Activated naive CD4-positive, alpha-beta T cell treated with anti-CD3 and anti-CD28 coated beads for 36 hours (primary cell): ENCODE results near the gene HMSD. TPM values are rescaled to one million over a fixed set of nuclear protein-coding genes. Genes with fewer than 3 reads are reported as not detected.
"Not testable (repeated sequence)": the region's sequence is repeated elsewhere in the genome, so short reads cannot be mapped to it uniquely, and the experiment has no call there.

Experiments
- CTCF ChIA-PET: fragments of 350-600 bp; sonication (Branson Sonifier 250); formaldehyde crosslinking; loops from one replicate; lab custom pipeline; 2021; ENCODE audit warnings: antibody characterized with exemption; lab: Charles Lee
- DNase-seq: peaks from one replicate; pipeline ENCODE4 v3.0.0-alpha.2; 2020
- H3K27ac Mint-ChIP-seq: one replicate; pipeline ENCODE4 v1.8.0; 2021; ENCODE audit warnings: mild to moderate bottlenecking, mixed read lengths
- H3K27me3 Mint-ChIP-seq: one replicate; pipeline ENCODE4 v1.8.0; 2021; ENCODE audit warnings: low read depth, mixed read lengths
- H3K36me3 Mint-ChIP-seq: one replicate; pipeline ENCODE4 v1.8.0; 2021; ENCODE audit warnings: low read depth, mixed read lengths
- H3K4me1 Mint-ChIP-seq: one replicate; pipeline ENCODE4 v1.8.0; 2021; ENCODE audit warnings: low read depth, mixed read lengths
- H3K4me3 Mint-ChIP-seq: one replicate; pipeline ENCODE4 v1.8.0; 2021; ENCODE audit warnings: mild to moderate bottlenecking, moderate library complexity, mixed read lengths
- H3K9me3 Mint-ChIP-seq: one replicate; pipeline ENCODE4 v1.8.0; 2021; ENCODE audit warnings: mixed read lengths
- intact Hi-C: fragments of 100-400 bp; cut with micrococcal nuclease; formaldehyde crosslinking; loops from one replicate; pipeline ENCODE4 v1.15.1; 2023
- total RNA-seq, 2 experiments: library from RNA; stranded (reverse); gene quantifications; one replicate each; pipeline ENCODE4 v1.2.3, GENCODE V29; 2021

HMSD gene
- total RNA-seq, 2 experiments from 2014 or later: 25.0 to 31.7 TPM

DNA sequence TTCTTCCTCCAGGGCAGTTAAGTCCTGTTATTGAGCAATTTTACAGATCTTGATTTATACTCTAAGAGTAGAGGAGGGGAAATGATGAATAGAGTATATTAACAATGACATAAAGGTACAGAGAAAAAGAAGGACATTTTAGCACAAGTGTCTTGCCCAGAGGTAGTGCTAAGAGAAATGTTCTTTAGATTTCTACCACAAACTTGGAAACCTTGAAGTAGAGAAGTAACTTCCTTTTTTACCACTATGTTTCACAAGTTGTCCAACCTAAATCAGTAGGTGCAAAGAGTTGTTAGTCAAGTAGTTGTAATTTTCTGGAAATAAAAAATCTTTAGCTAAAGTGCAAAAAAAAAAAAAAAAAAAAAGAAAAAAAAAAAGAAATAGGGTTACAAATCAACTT is 19.7 kb upstream of the HMSD start:
- H3K27ac Mint-ChIP-seq, H3K4me3 Mint-ChIP-seq, H3K9me3 Mint-ChIP-seq, H3K4me1 Mint-ChIP-seq, DNase-seq, H3K36me3 Mint-ChIP-seq, intact Hi-C loops: not testable (repeated sequence)
- CTCF ChIA-PET: interaction anchor here (0.7 kb wide), 1 partner anchor 37 kb away, joined by 4 read pairs; no protein-coding TSS in a partner anchor
- peaks cover 20% of the 10 kb centered on the region for H3K27me3 Mint-ChIP-seq

DNA sequence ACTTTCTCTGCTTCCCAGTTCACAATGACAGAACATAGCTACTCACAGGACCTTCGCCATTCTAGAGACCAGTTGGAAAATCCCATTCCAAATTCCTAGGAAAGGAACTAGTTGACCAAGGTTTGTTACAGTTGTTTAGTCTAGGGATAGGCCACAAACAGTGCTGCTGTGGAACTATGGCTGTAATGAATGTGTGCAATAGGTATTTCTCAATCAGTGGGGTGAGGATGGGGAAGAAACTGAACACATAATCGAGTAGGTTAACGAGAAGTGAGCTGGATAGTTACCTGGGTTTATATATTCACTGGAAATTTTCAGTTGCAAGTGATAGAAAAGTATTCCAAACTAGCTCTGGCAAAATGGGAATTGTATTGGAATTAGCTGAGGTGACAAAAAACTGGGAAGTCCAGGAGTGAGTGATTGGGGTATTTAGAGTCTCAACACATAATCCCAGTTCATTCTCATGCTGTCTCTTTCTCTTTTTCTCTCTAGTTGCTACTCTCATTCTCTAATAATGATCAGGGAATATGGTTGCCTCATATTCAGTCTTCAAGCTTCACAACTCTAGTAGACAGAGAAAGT is 18.2 kb upstream of the HMSD start:
- CTCF ChIA-PET: interaction anchor here (0.6 to 1.1 kb wide), 2 partner anchors 64 to 109 kb away, joined by 3 to 4 read pairs; no protein-coding TSS in a partner anchor
- DNase-seq: no peak
- no peaks in the 10 kb centered on the region for H3K36me3 Mint-ChIP-seq
- H3K4me1 Mint-ChIP-seq: no peaks in the 10 kb centered on the region
- peaks cover 16% of the 10 kb centered on the region for H3K27me3 Mint-ChIP-seq
- no peak overlapping the region for H3K27ac Mint-ChIP-seq
- H3K4me3 Mint-ChIP-seq: no peak overlapping the region
- intact Hi-C loops: no loop called here
- no peaks in the 10 kb centered on the region for H3K9me3 Mint-ChIP-seq

- H3K27ac Mint-ChIP-seq: no peak overlapping the region
- no peaks in the 10 kb centered on the region for H3K36me3 Mint-ChIP-seq
Observed at GRCh38 chr18:63936156-63936931, 12.8 kb upstream of the HMSD start.

GRCh38 chr18:63936932-63937393 is 12.1 kb upstream of the HMSD start:
- no peaks in the 10 kb centered on the region for H3K36me3 Mint-ChIP-seq
- no peak for DNase-seq
- intact Hi-C loops: loop anchor here (1.0 to 2.0 kb wide), 7 partner anchors 12 to 419 kb away; partner anchors contain the start of gene HMSD
- H3K9me3 Mint-ChIP-seq: no peaks in the 10 kb centered on the region
- CTCF ChIA-PET: interaction anchor here (0.6 to 5.1 kb wide), 14 partner anchors 14 to 425 kb away, joined by 3 to 22 read pairs (median 7); partner anchors contain the start of gene SERPINB2
- no peak overlapping the region for H3K4me3 Mint-ChIP-seq
- peaks cover 2% of the 10 kb centered on the region for H3K4me1 Mint-ChIP-seq
- no peak overlapping the region for H3K27ac Mint-ChIP-seq
- H3K27me3 Mint-ChIP-seq: peaks cover 18% of the 10 kb centered on the region

More at GRCh38 chr18:63936156-63936931, 12.8 kb upstream of the HMSD start:
- Mint-ChIP-seq H3K27me3 (peaks cover 13% of the 10 kb centered on the region), H3K9me3 (no peaks in the 10 kb centered on the region), H3K4me3 (no peak overlapping the region), H3K4me1 (peaks cover 2% of the 10 kb centered on the region)
- intact Hi-C loops: loop anchor here (1.0 to 2.0 kb wide), 7 partner anchors 13 to 418 kb away; partner anchors contain the start of gene HMSD
- peak; percentile 77 for DNase-seq
- CTCF ChIA-PET: interaction anchor here (0.6 to 5.1 kb wide), 24 partner anchors 11 to 424 kb away, joined by 3 to 22 read pairs (median 4); partner anchors contain the start of gene SERPINB2

- Mint-ChIP-seq H3K27ac (no peak overlapping the region), H3K27me3 (peaks cover 40% of the 10 kb centered on the region), H3K36me3 (no peaks in the 10 kb centered on the region), H3K4me3 (no peak overlapping the region), H3K4me1 (peaks cover 2% of the 10 kb centered on the region), H3K9me3 (no peaks in the 10 kb centered on the region)
- CTCF ChIA-PET: no interaction called here
- no peak for DNase-seq
- intact Hi-C loops: no loop called here
Observed at GRCh38 chr18:63940008-63940407, 9.1 kb upstream of the HMSD start.

DNA sequence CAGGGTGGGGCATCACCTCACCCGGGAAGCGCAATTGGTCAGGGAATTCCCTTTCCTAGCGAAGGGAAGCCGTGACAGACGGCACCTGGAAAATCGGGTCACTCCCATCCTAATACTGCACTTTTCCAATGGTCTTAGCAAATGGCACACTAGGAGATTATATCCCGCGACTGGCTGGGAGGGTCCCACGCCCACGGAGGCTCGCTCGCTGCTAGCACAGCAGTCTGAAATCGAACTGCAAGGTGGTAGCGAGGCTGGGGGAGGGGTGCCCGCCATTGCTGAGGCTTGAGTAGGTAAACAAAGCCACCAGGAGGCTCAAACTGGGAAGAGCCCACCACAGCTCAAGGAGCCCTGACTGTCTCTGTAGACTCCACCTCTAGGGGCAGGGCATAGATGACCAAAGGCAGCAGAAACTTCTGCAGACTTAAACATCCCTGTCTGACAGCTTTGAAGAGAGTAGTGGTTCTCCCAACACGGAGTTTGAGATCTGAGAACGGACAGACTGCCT is 8.5 kb upstream of the HMSD start:
- intact Hi-C loops: not testable (repeated sequence)

DNA sequence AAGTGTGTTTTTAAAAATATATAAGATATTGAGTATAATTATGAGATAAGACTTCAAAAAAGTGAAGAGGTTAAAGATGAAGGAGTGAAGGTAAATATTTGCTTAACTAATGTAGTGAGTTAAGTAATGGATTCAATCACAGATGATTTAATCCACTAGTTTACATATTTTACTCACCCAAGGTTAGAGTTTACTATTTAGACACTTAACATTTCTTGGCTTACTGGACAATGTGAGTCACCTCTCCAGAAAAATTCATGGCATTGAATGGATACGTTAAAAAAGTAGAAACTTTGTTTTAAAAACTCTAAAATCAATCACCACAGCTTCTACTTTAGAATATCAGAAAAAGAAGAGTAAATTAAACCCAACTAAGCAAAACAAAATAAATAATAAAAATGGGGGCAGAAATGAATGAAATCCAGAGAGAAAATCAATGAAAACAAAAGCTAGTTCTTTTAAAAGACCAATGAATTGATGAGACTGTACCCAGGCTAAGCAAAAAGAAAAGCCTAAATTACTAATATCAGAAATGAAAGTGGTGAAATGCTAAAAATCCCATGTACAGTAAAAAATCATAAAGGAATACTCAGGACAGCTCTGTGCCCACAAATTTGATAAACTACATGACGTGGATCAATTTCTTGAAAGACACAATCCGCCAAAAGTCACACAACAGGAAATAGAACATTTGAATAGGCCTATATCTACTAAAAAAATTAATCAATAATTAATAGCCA is 1.9 kb upstream of the HMSD start:
- Mint-ChIP-seq H3K27me3 (peaks cover 45% of the 10 kb centered on the region), H3K27ac (no peak overlapping the region), H3K4me3 (no peak overlapping the region), H3K9me3 (peaks cover 4% of the 10 kb centered on the region), H3K36me3 (peaks cover 5% of the 10 kb centered on the region), H3K4me1 (peaks cover 37% of the 10 kb centered on the region)
- intact Hi-C loops: no loop called here
- CTCF ChIA-PET: interaction anchor here (0.6 kb wide), 1 partner anchor 11 kb away, joined by 3 read pairs; no protein-coding TSS in a partner anchor
- no peak for DNase-seq

More for the DNA sequence above, 8.5 kb upstream of the HMSD start:
- H3K4me3 Mint-ChIP-seq, DNase-seq, H3K9me3 Mint-ChIP-seq, H3K4me1 Mint-ChIP-seq, H3K27ac Mint-ChIP-seq, H3K36me3 Mint-ChIP-seq: not testable (repeated sequence)
- H3K27me3 Mint-ChIP-seq: peaks cover 41% of the 10 kb centered on the region
- CTCF ChIA-PET: interaction anchor here (0.6 kb wide), 1 partner anchor 192 kb away, joined by 4 read pairs; no protein-coding TSS in a partner anchor

GRCh38 chr18:63951302-63951705 is 2.2 kb downstream of the HMSD start:
- Mint-ChIP-seq H3K36me3 (peaks cover 16% of the 10 kb centered on the region), H3K9me3 (peaks cover 4% of the 10 kb centered on the region), H3K4me3 (peak overlapping the region; percentile 16), H3K4me1 (peaks cover 43% of the 10 kb centered on the region), H3K27ac (peak overlapping the region; percentile 2), H3K27me3 (peaks cover 20% of the 10 kb centered on the region)
- intact Hi-C loops: loop anchor here (1.0 to 5.0 kb wide), 11 partner anchors 12 to 1531 kb away; partner anchors contain the start of genes KDSR, PHLPP1 and VPS4B
- CTCF ChIA-PET: interaction anchor here (1.3 kb wide), 1 partner anchor 12 kb away, joined by 6 read pairs; no protein-coding TSS in a partner anchor
- peak; percentile 65 for DNase-seq

- DNase-seq: no peak
- H3K36me3 Mint-ChIP-seq: peaks cover 16% of the 10 kb centered on the region
- peaks cover 4% of the 10 kb centered on the region for H3K9me3 Mint-ChIP-seq
- H3K27ac Mint-ChIP-seq: no peak overlapping the region
- peaks cover 32% of the 10 kb centered on the region for H3K4me1 Mint-ChIP-seq
- no peak overlapping the region for H3K4me3 Mint-ChIP-seq
- CTCF ChIA-PET: interaction anchor here (0.7 to 3.9 kb wide), 3 partner anchors 10 to 23 kb away, joined by 3 to 31 read pairs (median 3); no protein-coding TSS in a partner anchor
- peaks cover 19% of the 10 kb centered on the region for H3K27me3 Mint-ChIP-seq
- intact Hi-C loops: loop anchor here (5.0 kb wide), 3 partner anchors 587 to 1237 kb away; partner anchors contain the start of genes KDSR and PHLPP1
Observed at GRCh38 chr18:63953811-63954210, 4.7 kb downstream of the HMSD start.

- H3K4me3 Mint-ChIP-seq: no peak overlapping the region
- peaks cover 7% of the 10 kb centered on the region for H3K4me1 Mint-ChIP-seq
- DNase-seq: no peak
- H3K9me3 Mint-ChIP-seq: peaks cover under 1% of the 10 kb centered on the region
- no peak overlapping the region for H3K27ac Mint-ChIP-seq
- intact Hi-C loops: no loop called here
- peaks cover 30% of the 10 kb centered on the region for H3K27me3 Mint-ChIP-seq
- peaks cover 13% of the 10 kb centered on the region for H3K36me3 Mint-ChIP-seq
- CTCF ChIA-PET: interaction anchor here (0.7 kb wide), 1 partner anchor 81 kb away, joined by 4 read pairs; no protein-coding TSS in a partner anchor
Observed at GRCh38 chr18:63956755-63957154, 7.7 kb downstream of the HMSD start.

- intact Hi-C loops: no loop called here
- Mint-ChIP-seq H3K27ac (no peak overlapping the region), H3K36me3 (peaks cover 2% of the 10 kb centered on the region), H3K4me3 (no peak overlapping the region), H3K4me1 (peaks cover 13% of the 10 kb centered on the region), H3K27me3 (peaks cover 21% of the 10 kb centered on the region), H3K9me3 (no peaks in the 10 kb centered on the region)
- DNase-seq: no peak
- CTCF ChIA-PET: interaction anchor here (1.4 to 5.7 kb wide), 2 partner anchors 14 to 48 kb away, joined by 4 to 55 read pairs; no protein-coding TSS in a partner anchor
Observed at GRCh38 chr18:63960891-63961290, 11.8 kb downstream of the HMSD start.
